Smooth muscle cell (in vitro differentiated cells): ENCODE data around the gene LRAT. TPM values are rescaled to one million over a fixed set of nuclear protein-coding genes. Genes with fewer than 3 reads are reported as not detected.

Source experiments
- DNase-seq: peaks from one replicate; lab custom pipeline; 2025; ENCODE audit not compliant: unreplicated experiment; lab: John Stamatoyannopoulos, UW
- H2AFZ ChIP-seq: fragments of 200-600 bp; sonication (generic); 2 replicates; pipeline ENCODE4 v1.6.0; 2016; ENCODE audit warnings: antibody characterized with exemption, low read depth, mild to moderate bottlenecking
- H3F3A ChIP-seq: fragments of 200-600 bp; sonication (generic); 2 replicates; pipeline ENCODE4 v1.6.0; 2017; ENCODE audit warnings: antibody characterized with exemption, low read depth
- H3K27ac ChIP-seq: fragments of 200-600 bp; sonication (generic); 2 replicates; pipeline ENCODE4 v1.5.1; 2016; ENCODE audit warnings: low read depth, mild to moderate bottlenecking
- H3K27me3 ChIP-seq: fragments of 200-600 bp; sonication (generic); 2 replicates; pipeline ENCODE4 v1.6.1; 2016; ENCODE audit warnings: low read depth, mild to moderate bottlenecking
- H3K36me3 ChIP-seq: fragments of 200-600 bp; sonication (generic); 2 replicates; pipeline ENCODE4 v1.5.1; 2016; ENCODE audit warnings: low read depth
- H3K4me1 ChIP-seq: fragments of 200-600 bp; sonication (generic); 2 replicates; pipeline ENCODE4 v1.5.1; 2016; ENCODE audit warnings: low read depth
- H3K4me2 ChIP-seq: fragments of 200-600 bp; sonication (generic); 2 replicates; pipeline ENCODE4 v1.6.0; 2016; ENCODE audit warnings: mild to moderate bottlenecking
- H3K4me3 ChIP-seq: fragments of 200-600 bp; sonication (generic); 2 replicates; pipeline ENCODE4 v1.5.1; 2016; ENCODE audit warnings: mild to moderate bottlenecking
- H3K79me2 ChIP-seq: fragments of 200-600 bp; sonication (generic); 2 replicates; pipeline ENCODE4 v1.6.0; 2016; ENCODE audit warnings: low read depth, mild to moderate bottlenecking
- H3K9ac ChIP-seq: fragments of 200-600 bp; sonication (generic); 2 replicates; pipeline ENCODE4 v1.6.0; 2016; ENCODE audit warnings: low read depth
- H3K9me3 ChIP-seq: fragments of 200-600 bp; sonication (generic); replicated peaks from 2 replicates; pipeline ENCODE4 v1.5.1; 2016; ENCODE audit warnings: low read depth
- H4K20me1 ChIP-seq: fragments of 200-600 bp; sonication (generic); 2 replicates; pipeline ENCODE4 v1.6.0; 2016; ENCODE audit warnings: low read depth
- CTCF ChIP-seq: fragments of 200-600 bp; sonication (generic); IDR thresholded peaks from 2 replicates; pipeline ENCODE4 v1.5.1; 2017; ENCODE audit warnings: borderline replicate concordance, mild to moderate bottlenecking, antibody characterized with exemption; ENCODE audit not compliant: insufficient read depth, poor library complexity, severe bottlenecking
- WGBS: methylation state at CpG from one replicate; pipeline ENCODE4 v1.1.7; 2016; ENCODE audit warnings: low lambda C conversion rate; 5-methylcytosine and 5-hydroxymethylcytosine counted together
- polyA plus RNA-seq: library from polyadenylated mRNA; unstranded; fragments of >200 nt; fragmentation: Nextera tagmentation; extraction: Ambion mirVana; gene quantifications from 2 replicates; pipeline ENCODE4 v1.2.1, GENCODE V29; 2016
- total RNA-seq: library from RNA; depleted of rRNA; stranded (reverse); fragments of >200 nt; gene quantifications from 2 replicates; pipeline ENCODE4 v1.2.3, GENCODE V29; 2014

LRAT gene
- 0.76 and 2.9 TPM in 2 replicates for total RNA-seq
- 0.93 and 1.8 TPM in 2 replicates for polyA plus RNA-seq

GRCh38 chr4:154743683-154744340, at the start of gene LRAT:
Gene LRAT (plus strand): TSS chr4:154744000. CDS start chr4:154744327, 327 bp downstream.
- H3K9me3 ChIP-seq = no peaks in the 10 kb centered on the region
- peak within 1 kb of the TSS; percentile 68 for H2AFZ ChIP-seq
- WGBS = under 1% methylated on average over 52 of the region's 55 CpGs
- H4K20me1 ChIP-seq = no peaks in the 10 kb centered on the region
- no peak within 1 kb of the TSS for H3K9ac ChIP-seq
- no peak for DNase-seq
- peaks cover 32% of the 10 kb centered on the region for H3K4me1 ChIP-seq
- peak within 1 kb of the TSS; percentile 52 for H3K4me3 ChIP-seq
- no peaks in the 10 kb centered on the region for H3F3A ChIP-seq
- H3K79me2 ChIP-seq = no peaks in the 10 kb centered on the region
- H3K4me2 ChIP-seq = peak within 1 kb of the TSS; percentile 86
- TF ChIP-seq CTCF = no peak
- no peaks in the 10 kb centered on the region for H3K36me3 ChIP-seq
- H3K27ac ChIP-seq = no peak within 1 kb of the TSS
- peaks cover 100% of the 10 kb centered on the region for H3K27me3 ChIP-seq

- no peak for DNase-seq
- no peaks in the 10 kb centered on the region for H4K20me1 ChIP-seq
- no peaks in the 10 kb centered on the region for H3K4me1 ChIP-seq
- no peak overlapping the region for H3K4me2 ChIP-seq
- no peaks in the 10 kb centered on the region for H3F3A ChIP-seq
- TF ChIP-seq CTCF = no peak
- no peaks in the 10 kb centered on the region for H3K9me3 ChIP-seq
- H3K27ac ChIP-seq = no peak overlapping the region
- 73% methylated on average over 3 of the region's 3 CpGs for WGBS
- no peaks in the 10 kb centered on the region for H3K27me3 ChIP-seq
- H2AFZ ChIP-seq = no peak overlapping the region
- H3K36me3 ChIP-seq = no peaks in the 10 kb centered on the region
- H3K9ac ChIP-seq = no peak overlapping the region
- no peak overlapping the region for H3K4me3 ChIP-seq
- no peaks in the 10 kb centered on the region for H3K79me2 ChIP-seq
These were observed 35.9 kb upstream of the LRAT start for GRCh38 chr4:154707877-154708276.

- Histone ChIP-seq H3K27ac (no peak overlapping the region), H3K9me3 (no peaks in the 10 kb centered on the region), H3K4me2 (no peak overlapping the region), H3F3A (no peaks in the 10 kb centered on the region), H4K20me1 (no peaks in the 10 kb centered on the region), H3K27me3 (no peaks in the 10 kb centered on the region), H2AFZ (no peak overlapping the region), H3K9ac (no peak overlapping the region), H3K4me1 (no peaks in the 10 kb centered on the region), H3K4me3 (no peak overlapping the region), H3K36me3 (no peaks in the 10 kb centered on the region), H3K79me2 (no peaks in the 10 kb centered on the region)
- TF ChIP-seq CTCF = no peak
- WGBS = 74% methylated on average over 4 of the region's 4 CpGs
- DNase-seq = no peak
These were observed 34.2 kb upstream of the LRAT start for GRCh38 chr4:154709550-154709949.

GRCh38 chr4:154711522-154711921, 32.3 kb upstream of the LRAT start:
- H4K20me1 ChIP-seq = no peaks in the 10 kb centered on the region
- H2AFZ ChIP-seq = no peak overlapping the region
- no peaks in the 10 kb centered on the region for H3K79me2 ChIP-seq
- no peaks in the 10 kb centered on the region for H3K9me3 ChIP-seq
- no peaks in the 10 kb centered on the region for H3K36me3 ChIP-seq
- no peaks in the 10 kb centered on the region for H3K27me3 ChIP-seq
- no peaks in the 10 kb centered on the region for H3K4me1 ChIP-seq
- H3K4me3 ChIP-seq = no peak overlapping the region
- no peak overlapping the region for H3K27ac ChIP-seq
- H3K4me2 ChIP-seq = no peak overlapping the region
- H3K9ac ChIP-seq = no peak overlapping the region
- no peak for TF ChIP-seq CTCF
- DNase-seq = no peak
- H3F3A ChIP-seq = no peaks in the 10 kb centered on the region
